DOHH2 (cell line): ENCODE results near the gene NMBR.
A peak's percentile ranks its signal among the peaks of the same experiment; 100 is the strongest.

ENCODE experiments used
- H3F3A ChIP-seq: fragments of 200-600 bp; sonication (generic), shearing (Covaris generic); 2 replicates; pipeline ENCODE4 v1.6.0; 2016; ENCODE audit warnings: antibody characterized with exemption, mild to moderate bottlenecking; ENCODE audit not compliant: control insufficient read depth, insufficient read depth
- H3K27ac ChIP-seq: fragments of 200-600 bp; sonication (generic); 2 replicates; pipeline ENCODE4 v1.5.1; 2014; ENCODE audit warnings: low read depth, mild to moderate bottlenecking, low read length, moderate library complexity
- H3K27me3 ChIP-seq: fragments of 200-600 bp; sonication (generic); 2 replicates; pipeline ENCODE4 v1.6.1; 2014; ENCODE audit warnings: mild to moderate bottlenecking, low read length, mixed read lengths; ENCODE audit not compliant: control insufficient read depth
- H3K36me3 ChIP-seq: fragments of 200-600 bp; sonication (generic); 2 replicates; pipeline ENCODE4 v1.6.1; 2014; ENCODE audit warnings: mild to moderate bottlenecking, low read length, moderate library complexity, mixed read lengths; ENCODE audit not compliant: control insufficient read depth
- H3K4me1 ChIP-seq: fragments of 200-600 bp; sonication (generic); 2 replicates; pipeline ENCODE4 v1.6.1; 2014; ENCODE audit warnings: mild to moderate bottlenecking, low read length, mixed read lengths; ENCODE audit not compliant: control insufficient read depth
- H3K4me2 ChIP-seq: fragments of 200-600 bp; sonication (generic); 2 replicates; pipeline ENCODE4 v1.6.0; 2014; ENCODE audit warnings: mild to moderate bottlenecking, low read length, moderate library complexity
- H3K4me3 ChIP-seq: fragments of 200-600 bp; sonication (generic); 2 replicates; pipeline ENCODE4 v1.5.1; 2014; ENCODE audit warnings: mild to moderate bottlenecking, low read length, mixed read lengths
- H3K79me2 ChIP-seq: fragments of 200-600 bp; sonication (generic); 2 replicates; pipeline ENCODE4 v1.6.1; 2014; ENCODE audit warnings: mild to moderate bottlenecking, low read length, mixed read lengths; ENCODE audit not compliant: control insufficient read depth
- H3K9me2 ChIP-seq: fragments of 200-600 bp; sonication (generic); replicated peaks from 2 replicates; pipeline ENCODE4 v1.6.1; 2014; ENCODE audit warnings: mild to moderate bottlenecking, low read length, mixed read lengths; ENCODE audit not compliant: control insufficient read depth
- H3K9me3 ChIP-seq: fragments of 200-600 bp; sonication (generic); 2 replicates; pipeline ENCODE4 v1.6.1; 2014; ENCODE audit warnings: antibody characterized with exemption, low read length, mixed read lengths; ENCODE audit not compliant: control insufficient read depth, insufficient read depth
- H4K20me1 ChIP-seq: fragments of 200-600 bp; sonication (generic); 2 replicates; pipeline ENCODE4 v1.6.0; 2014; ENCODE audit warnings: low read depth, mild to moderate bottlenecking, antibody characterized with exemption, low read length, moderate library complexity; ENCODE audit not compliant: control insufficient read depth, insufficient read depth
- CTCF ChIP-seq: fragments of 200-600 bp; sonication (generic); IDR thresholded peaks from one replicate; pipeline ENCODE4 v1.5.1; 2014; ENCODE audit warnings: antibody characterized with exemption, mild to moderate bottlenecking, low read depth, low read length; ENCODE audit not compliant: poor library complexity, severe bottlenecking
- EZH2phosphoT487 ChIP-seq: fragments of 200-600 bp; sonication (generic); IDR thresholded peaks from 2 replicates; pipeline ENCODE4 v1.6.1; 2017; ENCODE audit warnings: borderline replicate concordance, mild to moderate bottlenecking, antibody characterized with exemption, low read length, moderate library complexity, mixed read lengths

Gene NMBR

DNA sequence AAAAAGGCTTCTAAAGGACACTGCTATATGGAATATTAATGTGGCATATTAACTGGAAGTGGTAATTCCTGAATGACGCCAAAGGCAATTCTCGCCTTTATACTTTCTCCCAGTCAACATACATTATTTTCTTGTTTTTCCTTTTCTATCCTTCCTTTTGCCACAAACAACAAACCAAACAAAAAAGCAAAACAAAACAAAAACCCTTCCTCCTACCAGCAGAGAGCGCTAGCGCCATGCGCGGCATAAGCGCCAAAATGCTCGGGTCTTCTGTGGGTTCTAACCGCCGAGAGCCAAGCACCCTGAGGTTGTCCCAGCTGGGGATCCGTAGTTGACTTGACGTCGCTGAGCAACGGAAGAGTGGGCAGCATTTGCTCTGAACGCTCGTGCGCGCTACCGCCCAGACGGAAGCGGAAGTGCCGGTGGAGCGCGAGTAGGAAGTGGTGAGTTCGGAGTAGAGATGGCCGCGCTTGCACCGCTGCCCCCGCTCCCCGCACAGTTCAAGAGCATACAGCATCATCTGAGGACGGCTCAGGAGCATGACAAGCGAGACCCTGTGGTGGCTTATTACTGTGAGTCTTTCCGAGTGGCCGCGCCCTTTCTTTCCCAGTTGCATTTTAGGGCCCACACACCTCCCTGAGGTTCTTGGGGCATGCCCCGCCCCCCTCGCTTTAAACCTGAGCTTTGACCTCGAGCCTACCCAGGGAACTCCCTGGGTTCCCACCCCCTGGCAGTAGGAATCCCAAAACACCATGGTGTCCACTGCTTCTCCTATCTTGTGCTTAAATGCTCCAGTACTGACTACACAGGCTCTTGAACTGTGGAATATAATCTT lies at the start of gene NMBR, which contains the start of gene VTA1:
TSS of gene NMBR (minus strand) at position 295 of the 835 bp plus-strand sequence. CDS start 58,464 bp downstream, outside the sequence.
TSS of gene VTA1 (plus strand) at position 436 of the 835 bp plus-strand sequence. CDS start at position 461, 25 bp downstream.
- Histone ChIP-seq H3K4me2 (peak within 1 kb of the TSS; percentile 76), H3K4me3 (peak within 1 kb of the TSS; percentile 92), H3K4me1 (peaks cover 26% of the 10 kb centered on the region), H3K36me3 (peaks cover 19% of the 10 kb centered on the region), H4K20me1 (peaks cover 4% of the 10 kb centered on the region), H3K27me3 (no peaks in the 10 kb centered on the region), H3K79me2 (peaks cover 51% of the 10 kb centered on the region), H3K9me3 (no peaks in the 10 kb centered on the region; the same call in 1 of the 2 replicates), H3K9me2 (no peaks in the 10 kb centered on the region), H3K27ac (peak within 1 kb of the TSS; percentile 18; the same call in 1 of the 2 replicates), H3F3A (no peaks in the 10 kb centered on the region)
- no peak for TF ChIP-seq EZH2phosphoT487
- peak; percentile 93 for TF ChIP-seq CTCF

GRCh38 chr6:142195862-142196541 lies 49.1 kb upstream of the NMBR start:
- no peaks in the 10 kb centered on the region for H4K20me1 ChIP-seq
- peaks cover 40% of the 10 kb centered on the region for H3K36me3 ChIP-seq
- TF ChIP-seq CTCF (no peak), EZH2phosphoT487 (no peak)
- H3K27me3 ChIP-seq, result no peaks in the 10 kb centered on the region
- no peaks in the 10 kb centered on the region for H3K9me3 ChIP-seq
- H3K79me2 ChIP-seq, result peaks cover 5% of the 10 kb centered on the region
- no peak overlapping the region for H3K27ac ChIP-seq
- no peak overlapping the region for H3K4me3 ChIP-seq
- H3K4me2 ChIP-seq, result no peak overlapping the region
- no peaks in the 10 kb centered on the region for H3K4me1 ChIP-seq
- no peaks in the 10 kb centered on the region for H3K9me2 ChIP-seq
- H3F3A ChIP-seq, result peaks cover 6% of the 10 kb centered on the region; the same call in 1 of the 2 replicates

GRCh38 chr6:142193621-142194020 lies 46.7 kb upstream of the NMBR start:
- Histone ChIP-seq H3K9me2 (no peaks in the 10 kb centered on the region), H3K79me2 (peaks cover 5% of the 10 kb centered on the region), H3K4me3 (no peak overlapping the region), H3K9me3 (no peaks in the 10 kb centered on the region), H4K20me1 (no peaks in the 10 kb centered on the region), H3K27me3 (no peaks in the 10 kb centered on the region), H3K4me1 (no peaks in the 10 kb centered on the region), H3K4me2 (no peak overlapping the region), H3F3A (no peaks in the 10 kb centered on the region), H3K36me3 (peaks cover 29% of the 10 kb centered on the region), H3K27ac (no peak overlapping the region)
- TF ChIP-seq CTCF (no peak), EZH2phosphoT487 (no peak)
